NCI-H82 treated with DMSO at 0.1 percent for 48 hours (cell line): ENCODE measurements around the gene RAB3IL1.
"Not testable (repeated sequence)": the region's sequence is repeated elsewhere in the genome, so short reads cannot be mapped to it uniquely, and the experiment has no call there.

Experiments
- DNase-seq: peaks from one replicate; lab custom pipeline; 2025; ENCODE audit not compliant: unreplicated experiment; lab: John Stamatoyannopoulos, UW

RAB3IL1 gene

GRCh38 chr11:61887839-61888494 is 29.4 kb downstream of the RAB3IL1 start:
- no peak for DNase-seq

GRCh38 chr11:61886643-61887042 is 30.7 kb downstream of the RAB3IL1 start:
- no peak for DNase-seq

- no peak for DNase-seq
Measured at GRCh38 chr11:61885784-61886580, 31.4 kb downstream of the RAB3IL1 start.

- DNase-seq: no peak
Measured at GRCh38 chr11:61885166-61885778, 32.1 kb downstream of the RAB3IL1 start.

GRCh38 chr11:61883947-61884346 is 33.4 kb downstream of the RAB3IL1 start:
- no peak for DNase-seq

- DNase-seq: no peak
Measured at GRCh38 chr11:61883327-61883726, 34.0 kb downstream of the RAB3IL1 start.

- DNase-seq: no peak
Measured at GRCh38 chr11:61882879-61883278, 34.5 kb downstream of the RAB3IL1 start.

GRCh38 chr11:61882267-61882666 is 35.1 kb downstream of the RAB3IL1 start:
- not testable (repeated sequence) for DNase-seq

GRCh38 chr11:61881397-61881796 is 36.0 kb downstream of the RAB3IL1 start:
- DNase-seq: no peak

GRCh38 chr11:61880454-61880853 is 36.9 kb downstream of the RAB3IL1 start:
- no peak for DNase-seq

GRCh38 chr11:61880031-61880430 is 37.3 kb downstream of the RAB3IL1 start:
- no peak for DNase-seq

- no peak for DNase-seq
Measured at GRCh38 chr11:61879152-61879551, 38.2 kb downstream of the RAB3IL1 start.

GRCh38 chr11:61875698-61876097 is 41.7 kb downstream of the RAB3IL1 start:
- no peak for DNase-seq

GRCh38 chr11:61874853-61875252 is 42.5 kb downstream of the RAB3IL1 start:
- DNase-seq: no peak

- no peak for DNase-seq
Measured at GRCh38 chr11:61874377-61874809, 43.0 kb downstream of the RAB3IL1 start.

- no peak for DNase-seq
Measured at GRCh38 chr11:61873588-61874376, 43.6 kb downstream of the RAB3IL1 start.

- DNase-seq: no peak
Measured at GRCh38 chr11:61872935-61873565, 44.3 kb downstream of the RAB3IL1 start.

GRCh38 chr11:61871158-61871597 is 46.2 kb downstream of the RAB3IL1 start:
- peak; percentile 58 for DNase-seq

- no peak for DNase-seq
Measured at GRCh38 chr11:61870541-61871031, 46.8 kb downstream of the RAB3IL1 start.

GRCh38 chr11:61869708-61870451 is 47.5 kb downstream of the RAB3IL1 start:
- DNase-seq: no peak
